WTC11 (cell line): ENCODE results near the gene TAOK2. TPM values are rescaled to one million over a fixed set of nuclear protein-coding genes. Genes with fewer than 3 reads are reported as not detected.

Experiments used
- ATAC-seq: fragments of 200-7000 bp; cut with Tn5 transposase; 2 replicates; pipeline ENCODE4 v1.10.0; 2021; ENCODE audit warnings: mild to moderate bottlenecking, moderate library complexity
- CTCF ChIA-PET: fragments of 300-600 bp; sonication (Branson Sonifier 250); formaldehyde crosslinking; loops from one replicate; lab custom pipeline; 2021; ENCODE audit warnings: antibody characterized with exemption; lab: Charles Lee
- POLR2A ChIA-PET: fragments of 350-600 bp; sonication (Branson Sonifier 250); formaldehyde crosslinking; loops from one replicate; lab custom pipeline; 2021; ENCODE audit warnings: antibody characterized with exemption; lab: Charles Lee
- DNase-seq: peaks from one replicate; pipeline ENCODE4 v3.0.0; 2021; ENCODE audit warnings: low spot score
- H3K27ac Mint-ChIP-seq: 2 replicates; pipeline ENCODE4 v1.8.0; 2021; ENCODE audit warnings: mixed read lengths
- H3K27me3 Mint-ChIP-seq: 2 replicates; pipeline ENCODE4 v1.8.0; 2021; ENCODE audit warnings: low read depth, mild to moderate bottlenecking, moderate library complexity, mixed read lengths
- H3K36me3 Mint-ChIP-seq: 2 replicates; pipeline ENCODE4 v1.8.0; 2021; ENCODE audit warnings: mixed read lengths
- H3K4me1 Mint-ChIP-seq: 2 replicates; pipeline ENCODE4 v1.8.0; 2022; ENCODE audit warnings: mixed read lengths
- H3K4me3 Mint-ChIP-seq: 2 replicates; pipeline ENCODE4 v1.8.0; 2021; ENCODE audit warnings: mild to moderate bottlenecking, moderate library complexity, mixed read lengths
- H3K9me3 Mint-ChIP-seq: 2 replicates; pipeline ENCODE4 v1.8.0; 2021; ENCODE audit warnings: mixed read lengths
- ELF4 ChIP-seq: sonication (generic); formaldehyde crosslinking; IDR thresholded peaks from 2 replicates; pipeline ENCODE4 v1.8.1; 2022; ENCODE audit warnings: low read depth, mild to moderate bottlenecking, moderate library complexity, missing genetic modification reagents
- ESRRA ChIP-seq: sonication (generic); formaldehyde crosslinking; IDR thresholded peaks from 2 replicates; pipeline ENCODE4 v1.8.1; 2022; ENCODE audit warnings: mild to moderate bottlenecking, missing genetic modification reagents, borderline replicate concordance
- FOXJ3 ChIP-seq: sonication (generic); formaldehyde crosslinking; IDR thresholded peaks from 2 replicates; pipeline ENCODE4 v1.9.0; 2021; ENCODE audit warnings: missing genetic modification reagents, mild to moderate bottlenecking, borderline replicate concordance
- FOXK1 ChIP-seq: sonication (generic); formaldehyde crosslinking; IDR thresholded peaks from 2 replicates; pipeline ENCODE4 v1.8.0; 2022; ENCODE audit warnings: mild to moderate bottlenecking, moderate library complexity, missing genetic modification reagents
- GRHL2 ChIP-seq: fragments of 250-450 bp; sonication (Bioruptor Pico); IDR thresholded peaks from 2 replicates; pipeline ENCODE4 v1.8.0; 2022; ENCODE audit warnings: mild to moderate bottlenecking, moderate library complexity; ENCODE audit not compliant: insufficient replicate concordance, severe bottlenecking
- IRF2 ChIP-seq: sonication (generic); formaldehyde crosslinking; IDR thresholded peaks from 2 replicates; pipeline ENCODE4 v1.8.0; 2022; ENCODE audit warnings: low read depth, missing genetic modification reagents, borderline replicate concordance
- JAZF1 ChIP-seq: fragments of 250-450 bp; sonication (Bioruptor Pico); IDR thresholded peaks from 2 replicates; pipeline ENCODE4 v1.9.0; 2021; ENCODE audit warnings: moderate library complexity, mild to moderate bottlenecking, inconsistent platforms
- JUN ChIP-seq: sonication (generic); formaldehyde crosslinking; IDR thresholded peaks from 2 replicates; pipeline ENCODE4 v1.8.0; 2023; ENCODE audit warnings: mild to moderate bottlenecking, missing genetic modification reagents
- NFATC4 ChIP-seq: fragments of 250-450 bp; sonication (Bioruptor Pico); IDR thresholded peaks from 2 replicates; pipeline ENCODE4 v1.9.0; 2021; ENCODE audit warnings: mild to moderate bottlenecking
- NR3C1 ChIP-seq: sonication (generic); formaldehyde crosslinking; conservative IDR thresholded peaks from 2 replicates; pipeline ENCODE4 v1.8.1; 2023; ENCODE audit warnings: low read depth, mild to moderate bottlenecking, missing genetic modification reagents
- SMAD3 ChIP-seq: sonication (generic); formaldehyde crosslinking; IDR thresholded peaks from 2 replicates; pipeline ENCODE4 v1.8.0; 2022; ENCODE audit warnings: missing genetic modification reagents, mild to moderate bottlenecking, borderline replicate concordance
- SOX15 ChIP-seq: fragments of 250-450 bp; sonication (Bioruptor Pico); IDR thresholded peaks from 2 replicates; pipeline ENCODE4 v1.9.0; 2021; ENCODE audit warnings: mild to moderate bottlenecking
- USF1 ChIP-seq: sonication (generic); formaldehyde crosslinking; IDR thresholded peaks from 2 replicates; pipeline ENCODE4 v1.8.0; 2022; ENCODE audit warnings: mild to moderate bottlenecking, missing genetic modification reagents
- ZNF281 ChIP-seq: sonication (generic); formaldehyde crosslinking; IDR thresholded peaks from 2 replicates; pipeline ENCODE4 v1.8.0; 2023; ENCODE audit warnings: mild to moderate bottlenecking, missing genetic modification reagents
- ZNF317 ChIP-seq: sonication (generic); formaldehyde crosslinking; IDR thresholded peaks from 2 replicates; pipeline ENCODE4 v1.8.1; 2023; ENCODE audit warnings: low read depth, mild to moderate bottlenecking, moderate library complexity, missing genetic modification reagents, borderline replicate concordance
- total RNA-seq: library from RNA; stranded (reverse); gene quantifications from 3 replicates; pipeline ENCODE4 v1.2.3, GENCODE V29; 2021
- TF ChIP-seq, protein P1 (sequence below): sonication (generic); formaldehyde crosslinking; IDR thresholded peaks from 2 replicates; pipeline ENCODE4 v1.8.1; 2023; ENCODE audit warnings: mild to moderate bottlenecking, missing genetic modification reagents
- TF ChIP-seq, protein P2 (sequence below): fragments of 250-450 bp; sonication (Bioruptor Pico); IDR thresholded peaks from 2 replicates; pipeline ENCODE4 v1.9.0; 2021; ENCODE audit warnings: mild to moderate bottlenecking
- TF ChIP-seq, protein P3 (sequence below): fragments of 250-450 bp; sonication (Bioruptor Pico); conservative IDR thresholded peaks from 2 replicates; pipeline ENCODE4 v1.9.0; 2021; ENCODE audit warnings: mild to moderate bottlenecking
- TF ChIP-seq, protein P4 (sequence below): sonication (generic); formaldehyde crosslinking; IDR thresholded peaks from 2 replicates; pipeline ENCODE4 v1.8.0; 2022; ENCODE audit warnings: mild to moderate bottlenecking, missing genetic modification reagents

The TAOK2 gene
- total RNA-seq, 1 experiment from 2014 or later, result 42.4 TPM

- ATAC-seq, result no peak
Observed at GRCh38 chr16:29962344-29962994, 11.2 kb upstream of the TAOK2 start.

GRCh38 chr16:29963021-29963743, 10.5 kb upstream of the TAOK2 start:
- Mint-ChIP-seq H3K27ac (no peak overlapping the region; the same call in 1 of the 2 replicates), H3K4me1 (peaks cover 13% of the 10 kb centered on the region), H3K36me3 (peaks cover 6% of the 10 kb centered on the region), H3K4me3 (peak overlapping the region; percentile 86), H3K9me3 (no peaks in the 10 kb centered on the region), H3K27me3 (peaks cover 6% of the 10 kb centered on the region)
- DNase-seq (no peak), ATAC-seq (no peak)
- CTCF ChIA-PET, result interaction anchor here (0.7 to 2.7 kb wide), 4 partner anchors 9 to 128 kb away, joined by 3 to 25 read pairs (median 12); partner anchors contain the start of genes TAOK2 and TBX6
- POLR2A ChIA-PET, result interaction anchor here (2.5 kb wide), 1 partner anchor 10 kb away, joined by 17 read pairs; no protein-coding TSS in a partner anchor
- TF ChIP-seq JUN (CRISPR knock-in tag) (no peak), IRF2 (no peak), SOX15 (CRISPR knock-in tag) (no peak), FOXJ3 (CRISPR knock-in tag) (no peak), SMAD3 (CRISPR knock-in tag) (no peak), USF1 (no peak), ELF4 (CRISPR knock-in tag) (no peak), ZNF281 (no peak), ESRRA (no peak), ZNF317 (CRISPR knock-in tag) (no peak), NFATC4 (no peak), GRHL2 (CRISPR knock-in tag) (no peak), NR3C1 (no peak), FOXK1 (CRISPR knock-in tag) (no peak), JAZF1 (no peak)
- TF ChIP-seq, protein P1, sequence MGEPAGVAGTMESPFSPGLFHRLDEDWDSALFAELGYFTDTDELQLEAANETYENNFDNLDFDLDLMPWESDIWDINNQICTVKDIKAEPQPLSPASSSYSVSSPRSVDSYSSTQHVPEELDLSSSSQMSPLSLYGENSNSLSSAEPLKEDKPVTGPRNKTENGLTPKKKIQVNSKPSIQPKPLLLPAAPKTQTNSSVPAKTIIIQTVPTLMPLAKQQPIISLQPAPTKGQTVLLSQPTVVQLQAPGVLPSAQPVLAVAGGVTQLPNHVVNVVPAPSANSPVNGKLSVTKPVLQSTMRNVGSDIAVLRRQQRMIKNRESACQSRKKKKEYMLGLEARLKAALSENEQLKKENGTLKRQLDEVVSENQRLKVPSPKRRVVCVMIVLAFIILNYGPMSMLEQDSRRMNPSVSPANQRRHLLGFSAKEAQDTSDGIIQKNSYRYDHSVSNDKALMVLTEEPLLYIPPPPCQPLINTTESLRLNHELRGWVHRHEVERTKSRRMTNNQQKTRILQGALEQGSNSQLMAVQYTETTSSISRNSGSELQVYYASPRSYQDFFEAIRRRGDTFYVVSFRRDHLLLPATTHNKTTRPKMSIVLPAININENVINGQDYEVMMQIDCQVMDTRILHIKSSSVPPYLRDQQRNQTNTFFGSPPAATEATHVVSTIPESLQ (CRISPR knock-in tag), result no peak
- TF ChIP-seq, protein P2, sequence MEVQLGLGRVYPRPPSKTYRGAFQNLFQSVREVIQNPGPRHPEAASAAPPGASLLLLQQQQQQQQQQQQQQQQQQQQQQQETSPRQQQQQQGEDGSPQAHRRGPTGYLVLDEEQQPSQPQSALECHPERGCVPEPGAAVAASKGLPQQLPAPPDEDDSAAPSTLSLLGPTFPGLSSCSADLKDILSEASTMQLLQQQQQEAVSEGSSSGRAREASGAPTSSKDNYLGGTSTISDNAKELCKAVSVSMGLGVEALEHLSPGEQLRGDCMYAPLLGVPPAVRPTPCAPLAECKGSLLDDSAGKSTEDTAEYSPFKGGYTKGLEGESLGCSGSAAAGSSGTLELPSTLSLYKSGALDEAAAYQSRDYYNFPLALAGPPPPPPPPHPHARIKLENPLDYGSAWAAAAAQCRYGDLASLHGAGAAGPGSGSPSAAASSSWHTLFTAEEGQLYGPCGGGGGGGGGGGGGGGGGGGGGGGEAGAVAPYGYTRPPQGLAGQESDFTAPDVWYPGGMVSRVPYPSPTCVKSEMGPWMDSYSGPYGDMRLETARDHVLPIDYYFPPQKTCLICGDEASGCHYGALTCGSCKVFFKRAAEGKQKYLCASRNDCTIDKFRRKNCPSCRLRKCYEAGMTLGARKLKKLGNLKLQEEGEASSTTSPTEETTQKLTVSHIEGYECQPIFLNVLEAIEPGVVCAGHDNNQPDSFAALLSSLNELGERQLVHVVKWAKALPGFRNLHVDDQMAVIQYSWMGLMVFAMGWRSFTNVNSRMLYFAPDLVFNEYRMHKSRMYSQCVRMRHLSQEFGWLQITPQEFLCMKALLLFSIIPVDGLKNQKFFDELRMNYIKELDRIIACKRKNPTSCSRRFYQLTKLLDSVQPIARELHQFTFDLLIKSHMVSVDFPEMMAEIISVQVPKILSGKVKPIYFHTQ (CRISPR knock-in tag), result no peak

More at GRCh38 chr16:29962344-29962994, 11.2 kb upstream of the TAOK2 start:
- Mint-ChIP-seq H3K4me3 (peak overlapping the region; percentile 86), H3K36me3 (peaks cover 3% of the 10 kb centered on the region), H3K4me1 (peaks cover 13% of the 10 kb centered on the region), H3K9me3 (no peaks in the 10 kb centered on the region), H3K27ac (peak overlapping the region; percentile 57; the same call in 1 of the 2 replicates), H3K27me3 (peaks cover 12% of the 10 kb centered on the region)
- no peak for DNase-seq
- ChIA-PET POLR2A (interaction anchor here (0.7 to 2.5 kb wide), 6 partner anchors 10 to 382 kb away, joined by 3 to 17 read pairs (median 5); partner anchors contain the start of genes KCTD13 and SEZ6L2), CTCF (interaction anchor here (0.7 to 2.7 kb wide), 15 partner anchors 10 to 271 kb away, joined by 3 to 25 read pairs (median 6); partner anchors contain the start of genes ALDOA, ASPHD1, KCTD13 and SEZ6L2)
- TF ChIP-seq, protein P3, sequence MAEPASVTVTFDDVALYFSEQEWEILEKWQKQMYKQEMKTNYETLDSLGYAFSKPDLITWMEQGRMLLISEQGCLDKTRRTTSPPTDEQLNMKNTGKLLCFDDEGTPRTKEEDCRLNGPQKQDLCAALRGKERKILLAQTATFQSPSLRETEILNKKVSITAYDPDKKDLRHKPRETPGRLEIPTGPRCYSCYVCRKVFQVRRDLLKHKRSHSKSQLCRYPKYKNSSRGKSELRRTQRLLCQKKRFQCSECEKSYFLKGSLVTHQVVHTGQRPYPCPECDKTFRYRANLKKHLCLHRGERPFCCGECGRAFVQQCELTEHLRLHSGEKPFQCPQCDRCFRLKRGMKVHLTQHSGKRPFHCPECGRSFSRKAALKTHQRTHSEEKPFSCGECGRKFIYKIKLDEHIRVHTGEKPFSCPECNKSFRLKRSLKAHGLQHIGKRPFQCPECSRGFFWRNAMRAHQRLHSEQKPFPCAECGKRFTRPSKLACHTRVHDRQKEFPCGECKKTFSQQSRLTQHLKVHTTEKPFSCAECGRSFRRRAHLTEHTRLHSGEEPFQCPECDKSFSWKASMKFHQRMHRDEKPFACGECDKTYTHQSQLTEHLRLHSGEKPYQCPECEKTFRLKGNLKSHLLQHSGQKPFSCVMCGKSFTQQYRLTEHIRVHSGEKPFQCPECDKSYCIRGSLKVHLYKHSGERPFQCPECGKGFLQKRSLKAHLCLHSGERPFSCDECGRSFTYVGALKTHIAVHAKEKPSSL (CRISPR knock-in tag), result no peak
- TF ChIP-seq, protein P4, sequence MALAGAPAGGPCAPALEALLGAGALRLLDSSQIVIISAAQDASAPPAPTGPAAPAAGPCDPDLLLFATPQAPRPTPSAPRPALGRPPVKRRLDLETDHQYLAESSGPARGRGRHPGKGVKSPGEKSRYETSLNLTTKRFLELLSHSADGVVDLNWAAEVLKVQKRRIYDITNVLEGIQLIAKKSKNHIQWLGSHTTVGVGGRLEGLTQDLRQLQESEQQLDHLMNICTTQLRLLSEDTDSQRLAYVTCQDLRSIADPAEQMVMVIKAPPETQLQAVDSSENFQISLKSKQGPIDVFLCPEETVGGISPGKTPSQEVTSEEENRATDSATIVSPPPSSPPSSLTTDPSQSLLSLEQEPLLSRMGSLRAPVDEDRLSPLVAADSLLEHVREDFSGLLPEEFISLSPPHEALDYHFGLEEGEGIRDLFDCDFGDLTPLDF (CRISPR knock-in tag), result no peak
